Measurements from ENCODE around the gene BCKDHB. TPM values are rescaled to one million over a fixed set of nuclear protein-coding genes. Genes with fewer than 3 reads are reported as not detected.
A peak's percentile ranks its signal among the peaks of the same experiment; 100 is the strongest.

Gene BCKDHB
- total RNA-seq, 1 experiment from 2014 or later, result 8.5 TPM

DNA sequence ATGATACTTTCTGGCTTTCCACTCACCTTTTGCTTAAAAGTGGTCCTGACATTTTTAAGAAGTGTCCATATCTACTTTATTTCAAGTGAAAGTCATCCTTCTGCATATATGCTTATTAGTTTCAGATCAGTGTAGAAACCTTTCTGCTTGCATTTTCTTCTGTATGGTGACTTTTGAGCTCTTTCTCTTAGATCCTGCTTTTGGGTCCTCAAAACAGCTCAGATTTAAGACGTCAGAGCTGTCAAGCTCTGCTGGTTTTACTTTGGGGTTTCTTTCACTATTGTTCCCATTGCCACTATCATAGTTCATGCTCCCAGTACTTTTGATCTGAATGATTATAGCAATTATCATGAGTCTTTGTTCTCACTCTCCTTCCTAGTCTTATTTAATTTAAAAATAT, 41.7 kb downstream of the BCKDHB start:
- no peak for DNase-seq (ENCODE audit: low spot score)

DNA sequence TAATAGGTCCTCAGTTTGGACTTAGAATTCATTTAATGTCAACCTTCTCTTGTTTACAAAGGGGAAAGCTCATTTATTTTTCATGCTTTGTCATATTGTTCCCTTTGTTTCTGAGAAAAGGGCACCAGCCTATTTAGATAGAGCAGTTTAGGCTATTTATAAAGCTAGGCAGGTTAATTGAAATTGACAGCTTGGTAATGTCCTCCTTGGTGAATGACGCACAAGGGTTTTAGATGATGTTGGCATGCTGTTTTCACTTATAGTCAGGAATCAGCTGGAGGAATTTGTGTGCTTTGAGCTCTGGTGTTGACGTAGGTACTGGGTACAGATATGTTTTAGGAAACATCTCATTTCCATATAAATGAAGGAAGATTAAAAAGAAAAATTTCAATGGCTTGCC, 45.2 kb downstream of the BCKDHB start:
- no peak for DNase-seq (ENCODE audit: low spot score)

DNA sequence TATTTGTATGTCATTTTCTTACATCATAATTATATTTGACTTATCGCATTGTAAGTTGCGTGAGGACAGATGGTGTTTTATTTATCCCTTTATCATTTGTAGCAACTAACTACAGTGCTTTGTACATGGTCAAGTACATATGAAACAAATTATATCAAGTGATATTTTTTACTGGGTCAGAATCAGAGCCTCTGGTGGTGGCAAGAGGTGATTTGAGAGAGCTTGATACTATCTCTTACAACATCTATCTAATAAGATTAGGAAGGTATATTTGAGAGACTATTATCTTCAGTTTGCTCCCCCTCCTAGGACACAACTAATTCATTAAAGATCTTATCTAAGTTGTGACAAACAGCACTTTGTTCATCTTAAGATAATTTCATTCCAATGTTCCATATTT, 47.7 kb downstream of the BCKDHB start:
- no peak for DNase-seq (ENCODE audit: low spot score)

DNA sequence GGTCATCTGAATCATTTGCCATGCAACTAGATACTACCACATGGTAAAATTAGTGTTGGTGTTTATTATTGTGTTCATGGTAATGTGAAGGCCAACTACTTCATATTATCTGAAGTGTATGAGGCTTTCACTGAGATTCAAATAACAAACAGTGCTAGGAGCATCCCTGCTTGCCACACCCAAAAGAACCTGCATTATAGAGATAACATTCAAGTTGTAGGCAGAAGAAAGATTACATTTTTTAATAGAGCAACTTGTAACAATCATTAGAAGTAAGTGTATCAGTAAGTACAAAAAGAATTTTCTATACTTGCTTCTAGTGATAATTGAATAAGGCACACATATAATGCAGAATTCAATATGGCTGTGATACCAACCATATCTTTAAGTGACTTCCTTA, 49.8 kb downstream of the BCKDHB start:
- DNase-seq (ENCODE audit: low spot score), result no peak

DNA sequence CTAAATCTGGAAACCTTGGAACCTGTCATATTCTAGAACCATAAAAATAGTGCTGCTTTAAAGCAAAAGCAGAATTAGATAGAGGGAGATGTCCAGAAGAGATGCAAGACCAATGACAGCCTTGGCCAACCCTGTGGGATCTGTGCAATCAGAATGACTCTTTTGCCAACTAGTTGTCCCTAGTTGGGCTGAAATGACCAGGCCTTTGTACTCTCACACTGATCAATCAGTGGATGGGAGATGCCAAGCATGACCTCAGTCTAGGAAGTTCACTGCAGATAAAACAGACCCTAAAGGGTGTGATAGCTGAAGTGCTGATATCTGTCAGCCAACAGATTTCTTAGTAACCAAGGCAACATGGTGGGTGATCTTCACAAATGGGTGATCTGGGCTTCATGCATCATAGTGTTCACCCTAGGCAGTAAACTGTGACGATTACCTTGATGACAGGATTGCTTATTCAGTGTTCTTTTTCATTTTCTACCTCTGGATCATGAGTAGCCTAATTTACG, 52.1 kb downstream of the BCKDHB start:
- DNase-seq (ENCODE audit: low spot score), result no peak

DNA sequence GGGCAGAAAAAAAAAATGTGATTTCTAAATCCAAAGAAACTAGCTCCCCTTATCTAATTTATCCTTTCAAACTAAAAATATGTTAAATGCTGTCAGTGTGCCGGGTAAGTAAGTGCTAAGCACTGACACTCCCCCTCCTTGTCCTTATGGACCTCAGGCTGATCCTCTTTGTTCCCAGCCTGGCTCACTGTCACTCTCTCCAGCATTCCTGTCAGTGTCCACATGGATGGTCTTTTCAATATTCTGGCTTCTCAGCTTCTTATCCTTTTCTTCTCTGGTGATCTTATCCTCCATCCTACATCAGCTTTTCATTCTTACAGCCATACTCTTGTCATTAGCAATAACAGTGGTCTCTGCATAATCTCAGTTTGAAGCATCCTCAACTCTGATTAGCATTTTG, 55.0 kb downstream of the BCKDHB start:
- DNase-seq (ENCODE audit: low spot score), result no peak

DNA sequence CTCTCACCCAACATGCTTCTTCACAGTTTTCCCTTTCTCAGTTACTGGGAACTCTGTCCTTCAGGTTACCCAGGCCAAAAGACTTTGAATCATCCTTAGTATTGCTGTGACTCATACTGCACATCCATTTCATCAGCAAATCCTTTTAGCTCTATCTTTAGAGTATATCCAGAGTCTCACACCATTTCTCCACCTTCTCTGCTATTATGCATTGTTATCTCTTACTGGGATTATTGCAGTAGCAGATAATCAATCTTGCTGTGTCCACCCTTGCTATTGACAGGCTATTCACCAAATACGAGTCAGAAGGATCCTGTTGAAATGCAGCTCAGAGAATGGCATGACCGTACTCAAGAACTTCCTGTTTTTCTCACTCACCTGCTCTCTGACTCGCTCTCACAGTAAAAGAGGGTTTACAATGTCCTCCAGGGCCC, 57.3 kb downstream of the BCKDHB start:
- DNase-seq (ENCODE audit: low spot score), result no peak

DNA sequence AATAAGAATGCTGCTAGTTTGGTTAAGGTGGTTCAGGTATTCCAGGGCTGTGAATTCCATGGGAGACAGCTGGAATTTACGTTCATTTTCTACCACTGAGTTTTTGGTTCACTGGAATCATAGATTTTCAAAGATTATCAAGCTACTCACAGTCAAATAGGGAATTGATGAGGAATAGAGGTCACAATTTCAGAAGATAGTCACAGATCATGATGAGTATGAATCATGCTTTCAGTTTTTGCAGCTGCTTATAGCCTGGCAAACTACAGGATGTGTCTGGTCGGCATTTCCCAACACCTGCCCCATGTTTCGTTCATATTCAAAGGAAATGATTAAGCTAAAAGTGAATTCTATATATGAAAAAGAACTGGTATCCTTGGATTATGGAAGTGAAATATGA, 58.7 kb downstream of the BCKDHB start:
- DNase-seq (ENCODE audit: low spot score), result no peak

DNA sequence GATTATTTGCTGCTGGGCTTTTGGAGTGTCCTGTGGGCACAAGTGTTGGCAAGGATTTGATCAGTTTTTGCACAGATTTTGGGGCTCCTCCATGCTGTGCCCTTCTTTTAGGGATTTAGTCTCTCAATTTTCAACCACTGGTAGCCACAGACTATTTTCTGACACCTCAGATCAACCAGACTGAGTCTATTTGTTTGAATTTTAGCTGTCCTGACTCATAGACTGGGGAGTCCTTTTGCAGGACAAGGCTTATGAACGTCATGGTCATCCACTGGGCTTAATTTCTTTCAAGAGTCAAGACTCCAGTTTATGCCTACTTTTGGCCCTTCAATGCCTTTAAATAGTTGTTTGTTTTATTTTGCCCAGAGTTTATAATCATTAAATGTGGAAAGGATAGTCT, 59.3 kb downstream of the BCKDHB start:
- no peak for DNase-seq (ENCODE audit: low spot score)

DNA sequence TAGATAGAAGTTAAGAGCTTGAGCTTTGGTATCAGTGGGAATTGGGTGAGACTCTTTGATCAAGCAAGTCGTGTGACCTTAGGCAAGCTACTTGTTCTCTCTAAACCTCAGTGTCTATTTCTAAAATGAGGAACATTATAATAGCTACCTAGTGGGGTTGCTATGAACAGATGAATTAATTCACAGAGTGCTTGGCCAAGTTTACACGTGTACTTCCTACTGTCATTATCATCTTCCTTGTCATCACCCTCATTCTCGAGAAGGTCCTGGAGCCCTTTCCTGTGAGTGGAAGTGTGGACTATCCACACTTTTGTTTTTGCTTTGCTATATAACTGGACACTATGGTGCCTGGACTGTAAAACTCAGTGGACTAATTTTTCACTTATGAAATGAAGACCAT, 64.0 kb downstream of the BCKDHB start:
- no peak for DNase-seq (ENCODE audit: low spot score)

DNA sequence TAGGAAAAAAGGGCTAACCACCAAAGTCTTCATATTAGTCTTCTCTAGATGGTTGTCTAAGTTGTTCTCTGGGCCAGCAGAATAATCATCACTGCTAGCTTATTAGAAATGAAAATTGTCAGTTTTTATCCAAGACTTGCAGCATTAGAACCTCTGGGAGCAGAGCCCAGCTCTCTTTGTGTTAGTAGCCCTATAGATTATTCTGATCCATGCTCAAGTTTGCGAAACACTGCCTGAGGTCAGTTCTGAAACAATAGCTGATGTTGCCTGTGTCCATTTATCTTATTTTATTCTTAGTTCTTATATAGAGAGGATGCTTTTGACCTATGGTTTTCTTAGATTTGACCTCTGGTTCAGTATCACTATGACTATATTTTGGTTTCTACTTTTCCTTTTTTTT, 66.9 kb downstream of the BCKDHB start:
- no peak for DNase-seq (ENCODE audit: low spot score)

DNA sequence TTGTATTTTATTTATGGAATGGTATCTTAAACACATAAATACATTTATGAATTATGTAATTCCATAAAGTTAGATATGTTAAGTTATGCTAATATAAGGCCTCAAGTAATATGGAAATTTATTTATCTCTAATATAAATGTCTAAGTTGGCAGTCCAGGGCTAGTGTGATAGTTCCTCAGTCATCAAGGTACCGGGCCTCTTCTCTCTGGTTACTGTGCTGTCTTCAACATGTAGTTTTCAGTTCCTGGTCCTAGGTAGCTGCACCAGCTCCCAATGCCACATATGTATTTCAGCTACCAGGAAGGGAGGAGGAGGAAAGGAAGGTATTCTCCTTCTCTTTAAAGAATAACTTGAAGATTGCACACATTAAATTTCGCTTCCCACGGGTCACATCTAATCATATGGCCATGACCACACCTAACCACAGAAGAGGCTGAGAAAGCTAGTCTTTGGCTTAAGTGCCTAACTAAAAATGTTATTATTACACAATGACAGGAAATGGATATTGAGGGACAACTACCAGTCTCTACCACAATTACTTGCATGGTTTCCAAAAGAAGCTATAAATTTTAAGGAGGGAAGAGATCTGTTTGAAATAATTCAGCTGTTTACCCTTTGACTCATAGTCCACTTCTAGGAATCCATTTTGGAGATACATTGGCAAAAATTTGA, 68.6 kb downstream of the BCKDHB start:
- peak; percentile 49 for DNase-seq (ENCODE audit: low spot score)

DNA sequence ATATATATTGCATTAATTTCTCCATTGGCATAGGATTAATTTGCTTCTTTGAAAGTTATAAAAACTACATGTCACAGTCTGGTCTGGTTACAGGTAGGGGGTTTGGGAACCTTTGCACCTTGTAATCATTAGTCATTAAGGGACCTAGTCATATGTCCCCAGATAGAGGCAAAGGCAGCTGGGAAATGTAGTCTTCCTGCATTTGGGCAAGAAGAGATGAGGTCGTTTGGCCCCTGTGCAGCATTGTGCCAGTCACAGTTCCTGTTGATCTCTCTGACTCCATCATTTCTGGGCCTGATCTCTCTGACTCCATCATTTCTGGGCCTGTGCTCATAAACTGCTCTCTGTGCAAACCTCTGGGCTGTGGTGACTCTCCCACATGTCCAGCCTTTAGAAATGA, 73.2 kb downstream of the BCKDHB start:
- no peak for DNase-seq (ENCODE audit: low spot score)

DNA sequence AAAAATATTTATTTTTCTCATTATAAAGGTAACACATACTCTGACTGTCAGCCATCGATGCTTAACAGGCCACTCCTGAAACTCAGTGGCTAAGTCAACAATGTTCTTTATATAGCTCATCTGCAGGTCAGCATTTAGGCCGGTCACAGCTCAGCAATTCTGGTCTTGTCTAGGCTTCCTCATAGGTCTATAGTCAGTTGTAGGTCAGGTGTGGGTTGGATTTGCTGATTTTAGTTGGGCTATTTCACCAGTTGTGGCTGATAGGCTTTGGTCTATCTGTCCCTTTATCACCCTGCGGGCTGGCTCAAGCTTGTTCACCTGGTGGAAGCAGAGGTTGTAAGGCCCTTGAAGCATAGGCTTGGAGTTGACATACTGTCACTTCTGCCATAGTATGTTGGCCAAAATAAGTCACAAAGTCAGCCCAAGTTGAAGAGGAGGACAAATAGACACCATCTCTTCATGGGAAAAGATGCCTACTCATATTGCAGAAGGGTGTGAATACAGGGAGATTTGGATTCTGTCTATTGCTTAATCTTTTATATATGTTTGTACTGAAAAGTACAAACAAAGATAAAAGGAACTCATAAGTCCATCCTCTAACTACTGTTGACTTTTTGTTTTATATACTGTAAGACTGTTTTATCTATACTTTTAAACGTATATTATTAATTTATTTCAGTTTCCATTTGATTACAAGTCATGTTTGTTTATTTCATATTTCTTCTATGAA, 75.0 kb downstream of the BCKDHB start:
- no peak for DNase-seq (ENCODE audit: low spot score)

DNA sequence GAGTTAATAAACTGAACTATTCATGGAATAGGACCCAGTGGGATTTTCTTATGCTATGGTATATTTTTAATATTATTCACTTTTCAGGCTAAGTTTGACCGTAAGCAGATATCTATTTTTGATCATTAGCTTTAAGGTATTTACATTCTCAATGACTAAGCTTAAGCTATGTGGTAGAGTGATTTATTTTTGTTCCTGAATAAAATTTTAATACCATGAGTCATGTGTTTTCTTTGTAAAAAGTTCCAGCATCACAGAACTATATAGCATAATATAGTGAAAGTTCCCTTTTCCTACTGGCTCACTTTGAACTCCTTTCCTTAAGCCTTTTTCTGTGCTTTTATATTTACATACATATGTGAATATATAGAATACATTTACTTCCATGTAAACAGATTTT, 75.8 kb downstream of the BCKDHB start:
- no peak for DNase-seq (ENCODE audit: low spot score)

DNA sequence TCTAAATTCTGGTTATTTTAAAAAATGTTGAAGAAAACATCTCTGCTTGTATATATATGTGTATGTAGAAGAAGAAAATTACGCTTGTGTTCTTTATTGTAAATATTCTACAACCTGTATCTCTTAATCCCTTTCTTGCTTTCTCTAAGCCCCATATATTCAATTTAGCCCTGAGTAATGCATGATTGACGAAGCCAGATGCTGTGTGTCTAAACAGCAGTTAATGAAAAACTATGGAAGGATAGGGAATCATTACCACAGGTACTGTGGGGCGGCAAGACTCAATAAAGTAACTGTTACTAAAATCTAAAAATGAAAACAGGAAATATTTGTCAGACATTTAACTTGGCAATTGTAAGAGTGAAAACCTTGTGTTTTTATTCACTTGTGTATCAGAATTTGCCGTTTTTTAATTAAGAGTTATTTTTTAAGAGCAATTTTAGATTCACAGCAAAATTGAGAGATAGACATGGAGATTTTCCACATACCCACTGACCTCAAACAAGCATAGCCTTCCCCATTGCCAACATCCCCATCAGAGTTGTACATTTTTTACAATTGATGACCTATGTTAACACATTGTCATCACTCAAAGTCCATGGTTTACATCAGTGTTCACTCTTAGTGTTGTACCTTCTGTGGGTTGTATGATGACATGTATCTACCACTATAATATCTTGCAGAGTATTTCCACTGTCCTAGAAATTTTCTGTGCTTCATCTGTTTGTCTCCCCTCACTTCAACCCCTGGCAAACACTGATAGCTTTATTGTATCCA, 76.7 kb downstream of the BCKDHB start:
- no peak for DNase-seq (ENCODE audit: low spot score)

DNA sequence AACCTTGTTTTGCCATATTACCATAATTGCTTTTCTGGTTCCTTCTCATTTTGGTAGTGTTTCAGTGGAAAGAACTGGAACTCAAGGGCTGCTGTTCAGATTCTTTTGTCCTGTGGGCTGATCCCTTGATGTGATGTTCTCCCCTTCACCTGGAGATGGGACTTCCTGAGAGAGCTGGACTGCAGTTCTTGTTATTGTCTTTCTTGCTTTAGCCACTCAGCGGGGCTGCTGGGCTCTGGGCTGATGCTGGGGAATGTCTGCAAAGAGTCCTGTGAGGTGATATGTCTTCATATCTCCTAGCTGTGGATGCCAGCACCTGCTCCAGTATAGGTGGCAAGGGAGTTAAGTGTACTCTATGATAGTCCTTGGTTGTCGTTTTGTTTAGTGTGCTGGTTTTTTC, 79.0 kb downstream of the BCKDHB start:
- DNase-seq (ENCODE audit: low spot score), result no peak

DNA sequence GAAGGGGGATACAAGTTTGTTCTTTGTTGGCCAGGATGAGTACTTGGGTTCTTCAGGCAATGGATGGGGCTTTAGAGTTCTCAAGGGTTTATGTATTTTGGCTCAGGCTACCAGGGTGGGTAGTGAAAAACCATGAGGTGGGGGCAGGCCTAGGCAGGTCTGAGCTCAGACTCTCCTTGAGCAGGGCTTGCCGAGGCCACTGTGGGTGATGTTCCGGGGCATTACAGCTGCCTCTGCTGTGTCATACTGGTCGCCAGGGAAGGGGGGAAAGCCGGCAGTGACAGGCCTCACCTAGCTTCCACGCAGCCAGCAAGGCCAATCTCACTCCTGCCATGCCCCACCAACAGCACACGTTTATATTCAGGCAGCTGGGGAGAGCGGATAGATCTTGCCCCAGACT, 79.6 kb downstream of the BCKDHB start:
- no peak for DNase-seq (ENCODE audit: low spot score)

DNA sequence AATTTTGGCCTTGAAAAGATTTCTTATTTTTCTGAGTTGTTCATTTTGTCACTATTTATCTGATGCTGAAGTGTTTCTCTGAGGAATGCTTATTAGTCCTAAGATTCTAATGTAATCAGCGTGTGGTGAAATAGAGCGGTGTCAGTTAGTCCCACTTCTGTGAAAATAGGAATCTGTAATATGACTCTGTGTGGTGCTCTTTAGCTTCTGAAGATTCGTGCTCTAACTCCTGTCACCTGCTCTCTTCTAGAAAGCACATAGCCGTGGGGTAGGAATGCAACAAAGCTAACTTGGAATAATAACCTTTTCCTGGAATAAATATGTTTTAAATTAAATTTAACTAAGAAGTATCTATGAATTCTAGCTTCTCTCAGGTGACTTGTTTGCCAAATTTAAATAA, 90.4 kb downstream of the BCKDHB start:
- no peak for DNase-seq (ENCODE audit: low spot score)

DNA sequence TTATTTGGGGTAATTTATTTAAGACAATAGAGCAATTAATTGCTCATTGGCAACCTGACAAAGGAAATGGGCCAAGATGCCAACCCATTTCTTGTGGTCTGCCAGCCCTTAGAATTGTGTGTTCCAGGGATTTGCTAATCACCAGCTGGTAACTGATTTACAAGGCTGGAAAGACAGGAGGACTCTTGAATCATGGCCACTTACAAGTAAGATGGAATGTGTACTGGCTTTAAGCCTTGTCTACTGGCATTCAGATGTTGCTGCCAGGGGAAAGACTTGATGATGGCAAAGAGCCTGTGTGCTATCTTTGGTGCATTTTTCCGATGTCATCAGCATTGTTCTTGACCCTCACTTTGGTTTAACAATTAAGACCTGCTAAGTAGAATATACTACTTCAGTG, 91.0 kb downstream of the BCKDHB start:
- DNase-seq (ENCODE audit: low spot score), result peak; percentile 3

DNA sequence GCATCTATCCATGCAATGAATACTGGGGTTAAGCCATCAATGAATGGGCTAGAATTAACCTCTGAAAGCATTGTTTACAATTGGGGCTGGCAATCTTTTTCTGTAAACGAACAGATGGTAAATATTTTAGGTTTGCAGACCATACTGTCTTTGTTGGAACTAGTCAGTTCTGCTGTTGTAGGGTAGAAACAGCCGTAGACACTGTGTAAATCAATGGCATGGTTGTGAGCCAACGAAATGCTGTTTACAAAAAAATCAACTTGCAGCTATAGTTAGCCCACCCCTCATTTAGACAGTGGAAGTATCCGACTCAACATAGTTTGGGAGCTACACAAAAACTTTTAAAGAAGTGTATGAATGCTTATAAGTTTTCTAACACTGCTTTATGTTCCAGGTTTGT, 91.5 kb downstream of the BCKDHB start:
- DNase-seq (ENCODE audit: low spot score), result no peak

DNA sequence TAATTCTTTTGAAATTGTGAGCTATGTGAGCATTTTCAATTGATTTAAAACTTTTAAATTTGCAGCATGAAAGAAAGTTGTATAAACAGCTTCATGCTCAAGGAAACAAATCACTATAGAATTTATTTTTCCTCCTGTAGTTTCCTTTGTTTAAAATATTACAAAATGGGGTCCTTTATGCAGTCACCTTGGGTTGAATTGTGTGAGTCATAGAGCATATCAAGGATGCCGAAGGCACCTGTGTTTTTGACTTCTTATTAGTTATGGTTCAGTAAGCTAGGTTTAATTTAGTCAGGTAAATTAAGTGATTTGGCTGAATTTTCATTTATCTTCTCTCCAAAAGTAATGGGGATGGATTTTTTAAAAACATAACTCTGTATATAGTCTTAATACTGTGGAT, 96.8 kb downstream of the BCKDHB start:
- no peak for DNase-seq (ENCODE audit: low spot score)

DNA sequence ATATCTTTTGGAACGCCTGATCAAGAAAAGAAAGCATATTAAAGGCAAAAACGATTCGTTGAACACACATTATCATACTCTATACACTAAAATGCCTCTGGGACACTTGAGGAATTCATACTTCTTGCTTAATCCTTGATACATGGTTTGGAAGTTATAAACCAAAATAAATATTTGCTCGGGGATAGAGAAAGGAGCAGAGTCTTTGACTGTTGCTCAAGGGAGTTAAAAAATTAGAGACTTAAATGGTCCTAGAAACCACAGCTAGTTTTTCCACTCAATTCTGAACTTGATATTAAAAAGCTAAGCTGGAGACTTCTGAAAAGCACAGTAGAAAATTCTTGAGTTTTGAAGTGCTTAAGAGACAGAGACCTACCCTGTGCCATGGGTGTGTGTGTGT, 98.9 kb downstream of the BCKDHB start:
- DNase-seq (ENCODE audit: low spot score), result no peak

Data from H4 (cell line).